Astrocyte (in vitro differentiated cells and primary cell): ENCODE measurements around the gene PLA2G4D. TPM values are rescaled to one million over a fixed set of nuclear protein-coding genes. Genes with fewer than 3 reads are reported as not detected.

Experiments used
- DNase-seq: peaks from one replicate; pipeline ENCODE4 v3.0.0-alpha.2; 2010; ENCODE audit warnings: low read depth
- FAIRE-seq: peaks from 2 replicates; lab custom pipeline; 2011; peaks lifted over from hg19 to GRCh38; lab: Jason Lieb, UNC
- H2AFZ ChIP-seq: 2 replicates; pipeline ENCODE4 v1.6.0; 2012; ENCODE audit warnings: low read depth, low read length, inconsistent platforms
- H3K27ac ChIP-seq: 2 replicates; pipeline ENCODE4 v1.5.1; 2011; ENCODE audit warnings: low read depth, low read length, inconsistent platforms
- H3K27me3 ChIP-seq: 2 replicates; pipeline ENCODE4 v1.6.0; 2011; ENCODE audit warnings: low read length, inconsistent platforms; ENCODE audit not compliant: insufficient read depth
- H3K36me3 ChIP-seq: 2 replicates; pipeline ENCODE4 v1.5.1; 2011; ENCODE audit warnings: low read length, inconsistent platforms; ENCODE audit not compliant: insufficient read depth
- H3K4me1 ChIP-seq: 2 replicates; pipeline ENCODE4 v1.5.1; 2011; ENCODE audit warnings: low read length, inconsistent platforms; ENCODE audit not compliant: insufficient read depth
- H3K4me2 ChIP-seq: 2 replicates; pipeline ENCODE4 v1.6.0; 2012; ENCODE audit warnings: low read length, inconsistent platforms
- H3K4me3 ChIP-seq: 2 replicates; pipeline ENCODE4 v1.5.1; 2011; ENCODE audit warnings: low read depth, mild to moderate bottlenecking, low read length, inconsistent platforms; ENCODE audit not compliant: insufficient read depth
- H3K79me2 ChIP-seq: 2 replicates; pipeline ENCODE4 v1.6.0; 2012; ENCODE audit warnings: mild to moderate bottlenecking, low read length, inconsistent platforms; ENCODE audit not compliant: insufficient read depth
- H3K9ac ChIP-seq: 2 replicates; pipeline ENCODE4 v1.6.0; 2012; ENCODE audit warnings: mild to moderate bottlenecking, low read length, inconsistent platforms
- H3K9me3 ChIP-seq: 2 replicates; pipeline ENCODE4 v1.5.1; 2012; ENCODE audit warnings: low read depth, mild to moderate bottlenecking, low read length, inconsistent platforms; ENCODE audit not compliant: insufficient read depth
- H4K20me1 ChIP-seq: 2 replicates; pipeline ENCODE4 v1.6.0; 2012; ENCODE audit warnings: low read length, inconsistent platforms; ENCODE audit not compliant: insufficient read depth
- H3K27ac Mint-ChIP-seq: one replicate; pipeline ENCODE4 v1.8.0; 2021; ENCODE audit warnings: mild to moderate bottlenecking, mixed read lengths; ENCODE audit not compliant: unreplicated experiment
- H3K27me3 Mint-ChIP-seq: one replicate; pipeline ENCODE4 v1.8.0; 2021; ENCODE audit warnings: low read depth, mixed read lengths; ENCODE audit not compliant: unreplicated experiment
- H3K36me3 Mint-ChIP-seq: one replicate; pipeline ENCODE4 v1.8.0; 2021; ENCODE audit warnings: low read depth, mixed read lengths; ENCODE audit not compliant: unreplicated experiment
- H3K4me1 Mint-ChIP-seq: one replicate; pipeline ENCODE4 v1.8.0; 2021; ENCODE audit warnings: low read depth, mixed read lengths; ENCODE audit not compliant: unreplicated experiment
- H3K4me3 Mint-ChIP-seq: one replicate; pipeline ENCODE4 v1.8.0; 2021; ENCODE audit warnings: mild to moderate bottlenecking, moderate library complexity, mixed read lengths; ENCODE audit not compliant: unreplicated experiment
- H3K9me3 Mint-ChIP-seq: one replicate; pipeline ENCODE4 v1.8.0; 2021; ENCODE audit warnings: mild to moderate bottlenecking, mixed read lengths; ENCODE audit not compliant: unreplicated experiment
- EZH2 ChIP-seq: IDR thresholded peaks from 2 replicates; pipeline ENCODE4 v1.6.1; 2012; ENCODE audit warnings: mild to moderate bottlenecking, low read length, inconsistent platforms; ENCODE audit not compliant: insufficient read depth
- total RNA-seq: library from RNA; stranded (reverse); gene quantifications from 2 replicates; pipeline ENCODE4 v1.2.1, GENCODE V29; 2021
- TF ChIP-seq, protein P1 (sequence below): IDR thresholded peaks from 2 replicates; pipeline ENCODE4 v1.5.1; 2011; ENCODE audit warnings: low read depth, mild to moderate bottlenecking, inconsistent platforms, low read length, moderate library complexity; ENCODE audit not compliant: insufficient read depth

PLA2G4D gene
- total RNA-seq, 1 donor from 2014 or later = not detected

DNA sequence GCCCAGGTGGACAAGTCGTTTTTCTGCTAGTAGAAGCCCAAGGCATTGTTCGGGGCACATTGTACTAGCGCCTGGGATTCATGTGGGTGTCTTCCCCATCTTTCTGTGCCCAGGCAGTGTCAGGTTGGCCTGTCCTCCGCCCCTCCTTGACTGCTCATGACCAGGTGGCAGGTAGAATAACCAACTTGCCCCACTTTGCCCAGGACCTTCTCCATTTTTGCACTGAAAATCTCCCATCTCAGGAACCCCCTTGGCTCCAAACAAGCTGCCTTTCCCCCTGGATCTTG, 33.9 kb downstream of the PLA2G4D start:
- H3K27ac Mint-ChIP-seq = no peak overlapping the region
- no peak overlapping the region for H3K4me2 ChIP-seq
- H3K9me3 Mint-ChIP-seq = no peaks in the 10 kb centered on the region
- no peak for DNase-seq
- H3K27me3 ChIP-seq = peaks cover 4% of the 10 kb centered on the region
- H3K79me2 ChIP-seq = no peaks in the 10 kb centered on the region
- no peak overlapping the region for H2AFZ ChIP-seq
- no peak overlapping the region for H3K4me3 Mint-ChIP-seq
- peaks cover 31% of the 10 kb centered on the region for H3K27me3 Mint-ChIP-seq
- no peak overlapping the region for H3K9ac ChIP-seq
- no peaks in the 10 kb centered on the region for H3K4me1 ChIP-seq
- no peaks in the 10 kb centered on the region for H3K36me3 Mint-ChIP-seq
- no peaks in the 10 kb centered on the region for H4K20me1 ChIP-seq
- FAIRE-seq = no peak
- no peaks in the 10 kb centered on the region for H3K9me3 ChIP-seq
- no peak overlapping the region for H3K4me3 ChIP-seq
- peaks cover 8% of the 10 kb centered on the region for H3K4me1 Mint-ChIP-seq
- no peak overlapping the region for H3K27ac ChIP-seq
- H3K36me3 ChIP-seq = no peaks in the 10 kb centered on the region
- TF ChIP-seq EZH2 = no peak
- TF ChIP-seq, protein P1, sequence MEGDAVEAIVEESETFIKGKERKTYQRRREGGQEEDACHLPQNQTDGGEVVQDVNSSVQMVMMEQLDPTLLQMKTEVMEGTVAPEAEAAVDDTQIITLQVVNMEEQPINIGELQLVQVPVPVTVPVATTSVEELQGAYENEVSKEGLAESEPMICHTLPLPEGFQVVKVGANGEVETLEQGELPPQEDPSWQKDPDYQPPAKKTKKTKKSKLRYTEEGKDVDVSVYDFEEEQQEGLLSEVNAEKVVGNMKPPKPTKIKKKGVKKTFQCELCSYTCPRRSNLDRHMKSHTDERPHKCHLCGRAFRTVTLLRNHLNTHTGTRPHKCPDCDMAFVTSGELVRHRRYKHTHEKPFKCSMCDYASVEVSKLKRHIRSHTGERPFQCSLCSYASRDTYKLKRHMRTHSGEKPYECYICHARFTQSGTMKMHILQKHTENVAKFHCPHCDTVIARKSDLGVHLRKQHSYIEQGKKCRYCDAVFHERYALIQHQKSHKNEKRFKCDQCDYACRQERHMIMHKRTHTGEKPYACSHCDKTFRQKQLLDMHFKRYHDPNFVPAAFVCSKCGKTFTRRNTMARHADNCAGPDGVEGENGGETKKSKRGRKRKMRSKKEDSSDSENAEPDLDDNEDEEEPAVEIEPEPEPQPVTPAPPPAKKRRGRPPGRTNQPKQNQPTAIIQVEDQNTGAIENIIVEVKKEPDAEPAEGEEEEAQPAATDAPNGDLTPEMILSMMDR = no peak

GRCh38 chr15:42059661-42060476, 34.5 kb downstream of the PLA2G4D start:
- H3K27me3 ChIP-seq = peaks cover 4% of the 10 kb centered on the region
- Mint-ChIP-seq H3K4me3 (no peak overlapping the region), H3K36me3 (no peaks in the 10 kb centered on the region), H3K4me1 (peaks cover 3% of the 10 kb centered on the region), H3K9me3 (no peaks in the 10 kb centered on the region), H3K27ac (no peak overlapping the region), H3K27me3 (peaks cover 31% of the 10 kb centered on the region)
- no peaks in the 10 kb centered on the region for H4K20me1 ChIP-seq
- no peaks in the 10 kb centered on the region for H3K79me2 ChIP-seq
- no peak overlapping the region for H2AFZ ChIP-seq
- FAIRE-seq (no peak), DNase-seq (peak; percentile 16)
- no peaks in the 10 kb centered on the region for H3K4me1 ChIP-seq
- no peak overlapping the region for H3K4me2 ChIP-seq
- TF ChIP-seq, protein P1 = peak; percentile 94
- no peak for TF ChIP-seq EZH2
- H3K36me3 ChIP-seq = no peaks in the 10 kb centered on the region
- no peaks in the 10 kb centered on the region for H3K9me3 ChIP-seq
- H3K9ac ChIP-seq = no peak overlapping the region
- H3K4me3 ChIP-seq = no peak overlapping the region
- H3K27ac ChIP-seq = no peak overlapping the region

DNA sequence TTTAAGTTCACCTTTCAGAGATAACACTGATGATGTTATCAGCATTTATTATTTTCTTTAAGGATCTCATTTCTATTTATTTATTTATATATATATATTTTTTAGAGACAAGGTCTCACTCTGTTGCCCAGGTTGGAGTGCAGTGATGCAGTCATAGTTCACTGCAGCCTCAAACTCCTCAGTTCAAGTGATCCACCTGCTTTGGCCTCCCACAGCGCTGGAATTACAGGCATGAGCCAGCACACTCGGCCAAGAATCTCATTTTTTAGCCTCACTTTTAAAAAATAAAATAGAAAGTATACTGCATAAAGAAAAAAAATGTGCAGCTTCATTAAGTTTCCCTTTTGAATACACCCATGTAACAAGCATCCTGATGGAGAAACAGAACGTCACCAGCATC, 35.6 kb downstream of the PLA2G4D start:
- no peaks in the 10 kb centered on the region for H4K20me1 ChIP-seq
- H3K4me3 ChIP-seq = no peak overlapping the region
- no peaks in the 10 kb centered on the region for H3K9me3 ChIP-seq
- no peaks in the 10 kb centered on the region for H3K79me2 ChIP-seq
- DNase-seq (no peak), FAIRE-seq (no peak)
- peaks cover 39% of the 10 kb centered on the region for H3K27me3 Mint-ChIP-seq
- H2AFZ ChIP-seq = no peak overlapping the region
- no peaks in the 10 kb centered on the region for H3K36me3 Mint-ChIP-seq
- H3K27ac ChIP-seq = no peak overlapping the region
- no peaks in the 10 kb centered on the region for H3K9me3 Mint-ChIP-seq
- H3K4me1 Mint-ChIP-seq = peaks cover 3% of the 10 kb centered on the region
- H3K4me1 ChIP-seq = no peaks in the 10 kb centered on the region
- no peak overlapping the region for H3K4me3 Mint-ChIP-seq
- TF ChIP-seq, protein P1 = no peak
- TF ChIP-seq EZH2 = no peak
- H3K36me3 ChIP-seq = no peaks in the 10 kb centered on the region
- peaks cover 5% of the 10 kb centered on the region for H3K27me3 ChIP-seq
- H3K9ac ChIP-seq = no peak overlapping the region
- H3K4me2 ChIP-seq = no peak overlapping the region
- no peak overlapping the region for H3K27ac Mint-ChIP-seq
